NCI-H187 (cell line): ENCODE results near the gene TRAPPC6A.

Source experiments
- DNase-seq, 2 experiments: peaks; one replicate each; lab custom pipeline; 2025; lab: John Stamatoyannopoulos, UW

The TRAPPC6A gene

GRCh38 chr19:45163751-45164460 is 14.1 kb downstream of the TRAPPC6A start:
- no peak for DNase-seq

GRCh38 chr19:45163156-45163555 is 14.9 kb downstream of the TRAPPC6A start:
- DNase-seq, result no peak

GRCh38 chr19:45162608-45163143 is 15.4 kb downstream of the TRAPPC6A start:
- DNase-seq, result no peak

GRCh38 chr19:45161738-45162607 is 16.1 kb downstream of the TRAPPC6A start:
- DNase-seq, result no peak

GRCh38 chr19:45160870-45161737 is 16.9 kb downstream of the TRAPPC6A start, which contains the start of gene NKPD1:
NKPD1 (minus strand) TSS chr19:45160982; CDS start chr19:45160150, 832 bp downstream.
- DNase-seq, result no peak

DNA sequence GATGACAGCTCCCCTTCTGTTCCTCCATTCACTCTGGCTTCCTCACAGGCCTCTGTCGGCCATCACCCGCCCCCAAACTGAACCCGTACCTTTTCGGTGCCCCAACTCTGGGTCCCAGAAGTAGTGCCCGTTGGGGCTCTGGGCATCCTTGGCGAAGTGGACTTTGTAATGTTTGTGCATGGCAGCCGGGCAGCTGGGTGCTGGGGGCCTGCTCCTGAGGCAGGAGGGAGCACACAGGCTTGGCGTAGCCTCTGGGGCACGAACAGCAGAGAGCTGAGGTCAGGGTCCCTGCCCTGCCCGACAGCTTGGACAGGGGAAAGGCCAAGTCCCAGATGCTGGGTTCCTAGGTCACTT is 18.1 kb downstream of the TRAPPC6A start:
- DNase-seq, result no peak

GRCh38 chr19:45159210-45159970 is 18.6 kb downstream of the TRAPPC6A start:
- no peak for DNase-seq

GRCh38 chr19:45158503-45159209 is 19.4 kb downstream of the TRAPPC6A start:
- no peak for DNase-seq

DNA sequence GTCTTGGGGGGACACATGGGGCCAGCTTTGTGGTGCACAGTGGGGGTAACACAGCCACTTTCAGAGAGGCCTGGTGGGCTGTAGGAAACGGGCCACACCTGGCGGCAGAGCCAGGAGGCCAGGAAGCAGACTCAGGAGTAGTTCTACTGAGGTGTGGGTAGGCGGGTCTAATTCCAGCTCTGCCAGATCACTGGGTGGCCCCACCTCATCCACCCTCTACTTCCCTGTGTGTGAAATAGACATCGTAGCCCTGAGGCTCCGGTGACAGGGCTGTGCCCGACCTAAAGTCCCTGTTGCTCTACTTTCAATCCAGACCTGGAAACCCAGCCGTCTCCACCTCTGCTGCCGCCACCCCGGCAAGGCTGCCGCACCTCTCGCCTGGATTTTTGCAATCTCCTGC is 21.3 kb downstream of the TRAPPC6A start:
- DNase-seq, result no peak

GRCh38 chr19:45156011-45156630 is 21.9 kb downstream of the TRAPPC6A start:
- no peak for DNase-seq

DNA sequence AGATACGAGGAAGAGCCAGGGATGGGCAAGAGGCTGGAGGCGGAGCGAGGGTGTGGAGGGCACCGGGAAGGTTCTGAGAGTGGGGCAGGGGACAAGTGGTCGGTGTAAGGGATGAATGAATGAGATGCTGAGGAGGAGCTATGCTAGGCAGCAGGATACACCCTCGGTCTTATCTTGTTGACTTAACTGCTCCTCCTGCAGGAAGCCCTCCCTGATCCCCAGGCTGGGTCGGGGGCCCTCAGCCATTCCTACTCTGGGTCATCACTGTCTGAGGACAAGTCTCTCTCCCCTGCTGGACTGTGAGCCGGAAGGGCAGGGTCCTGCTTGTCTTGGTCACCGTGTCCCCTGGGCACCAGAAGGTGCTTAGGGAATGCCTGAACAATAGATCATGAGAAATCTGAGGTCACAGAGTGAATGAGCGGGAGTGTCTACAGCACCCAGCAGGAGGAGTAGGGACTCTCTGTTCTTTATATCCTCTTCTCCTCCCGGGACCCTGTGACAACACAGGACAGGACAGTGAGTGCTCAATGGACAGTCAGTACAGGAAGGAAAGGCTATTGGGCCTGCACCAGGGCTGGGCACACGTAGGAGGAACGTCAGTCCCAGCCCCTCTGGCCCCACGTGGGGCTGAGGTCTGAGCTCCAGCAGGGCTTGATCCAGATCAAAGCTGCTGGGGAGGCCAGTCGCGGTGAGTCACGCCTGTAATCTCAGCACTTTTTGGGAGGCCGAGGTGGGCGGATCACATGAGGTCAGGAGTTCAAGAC is 23.8 kb downstream of the TRAPPC6A start:
- no peak for DNase-seq

DNA sequence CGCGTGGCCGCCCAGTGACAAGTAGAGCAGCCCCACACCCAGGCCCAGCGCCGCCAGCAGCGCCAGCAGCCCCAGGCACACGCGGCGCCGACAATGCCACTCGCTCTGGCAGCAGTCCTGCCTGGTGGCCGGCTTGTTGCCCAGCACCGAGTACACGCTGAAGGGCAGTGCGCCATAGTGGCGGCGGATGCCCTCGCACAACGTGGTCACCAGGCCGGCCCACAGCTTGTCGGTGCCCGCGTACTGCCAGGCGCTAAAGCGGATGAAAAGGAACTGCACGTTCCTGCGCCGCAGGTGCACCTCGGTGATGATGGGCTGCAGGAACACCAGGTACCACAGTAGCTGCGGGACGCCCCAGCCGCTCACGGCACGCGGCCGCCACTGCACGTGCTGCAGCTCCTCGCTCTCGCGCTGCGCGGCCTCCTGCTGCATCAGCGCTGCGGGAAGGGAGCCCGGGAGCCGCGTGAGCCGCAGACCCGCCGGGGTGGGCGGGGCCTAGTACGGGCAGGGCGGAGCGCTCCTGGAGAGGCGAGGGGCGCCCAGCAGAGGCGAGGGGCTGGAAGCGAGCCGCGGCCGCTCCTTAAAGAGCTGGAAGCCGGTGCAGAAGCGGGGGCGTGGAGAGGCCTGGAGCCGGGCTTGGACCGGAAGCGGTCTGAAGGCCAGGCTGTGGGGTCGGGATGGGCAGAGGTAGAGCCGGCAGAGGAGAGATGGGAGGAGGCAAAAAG is 24.5 kb downstream of the TRAPPC6A start:
- no peak for DNase-seq

DNA sequence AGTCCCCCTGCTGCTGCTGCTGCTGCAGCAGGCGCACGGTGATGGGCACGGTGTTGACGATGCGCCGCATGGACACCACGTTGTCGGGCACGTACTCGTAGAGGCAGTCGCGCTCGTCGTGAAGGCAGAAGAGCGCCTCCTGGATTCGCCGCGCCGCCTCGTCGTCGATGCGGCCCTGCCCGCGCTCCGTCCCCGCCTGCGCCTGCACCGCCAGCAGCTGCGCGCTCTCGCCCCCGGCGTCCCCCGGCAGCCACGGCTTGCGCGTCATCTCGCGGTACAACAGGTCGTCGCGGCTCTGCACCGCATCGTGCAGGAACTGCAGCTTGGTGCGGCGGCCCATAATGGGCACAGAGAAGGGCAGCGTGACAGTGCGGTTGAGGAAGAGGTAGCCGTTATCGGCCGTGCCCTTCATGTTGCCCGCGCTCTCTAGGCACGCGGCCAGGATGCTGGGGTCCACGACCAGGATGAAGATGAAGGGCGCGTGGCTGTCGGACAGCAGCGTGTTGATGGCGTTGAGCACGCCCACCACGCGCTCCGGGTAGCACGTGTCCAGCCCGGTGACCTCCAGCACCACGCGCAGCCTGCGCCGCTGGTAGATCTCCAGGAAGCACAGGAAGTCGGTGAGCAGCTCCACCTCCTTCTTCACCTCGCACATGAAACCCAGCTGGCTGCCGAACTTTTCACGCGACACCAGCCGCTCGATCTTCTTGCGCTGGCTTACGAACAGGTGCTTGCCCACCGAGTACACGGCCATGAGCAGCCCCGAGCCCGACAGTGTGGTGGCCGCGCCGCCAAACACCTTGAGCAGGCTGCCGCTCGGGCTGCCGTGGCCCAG is 25.3 kb downstream of the TRAPPC6A start:
- no peak for DNase-seq

DNA sequence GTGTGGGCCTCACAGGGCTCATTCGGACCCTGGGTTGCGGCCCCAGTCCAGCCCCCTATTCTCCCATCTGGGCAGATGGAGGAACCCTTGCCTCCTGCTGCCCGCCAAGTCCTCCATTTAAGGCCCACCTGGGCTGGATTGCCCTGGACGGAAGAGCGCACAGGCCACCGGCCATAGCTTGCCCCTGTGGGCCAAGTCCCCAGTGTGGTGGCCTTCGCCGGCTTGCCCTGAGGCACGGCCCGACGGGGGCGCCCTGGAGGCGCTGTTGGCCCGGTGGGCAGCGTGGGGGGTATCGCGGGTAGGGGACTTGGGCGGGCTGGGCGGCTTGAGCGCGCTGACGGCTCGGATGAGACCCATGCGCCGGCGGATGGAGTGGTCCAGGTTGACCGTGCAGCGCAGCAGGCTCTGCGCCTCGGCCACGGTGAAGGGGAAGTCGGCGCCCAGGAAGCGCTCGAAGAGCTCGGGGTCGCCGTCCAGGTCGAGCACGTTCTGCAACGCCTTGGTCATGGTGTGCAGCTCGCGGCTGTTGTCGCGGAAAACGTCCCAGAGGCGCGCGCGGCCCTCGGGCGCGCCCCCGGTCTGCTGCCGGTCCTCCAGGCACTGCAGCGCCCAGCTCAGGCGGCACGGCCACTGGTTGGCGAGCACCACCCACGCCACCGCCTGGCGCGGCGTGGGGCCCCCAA is 26.1 kb downstream of the TRAPPC6A start:
- DNase-seq, result no peak

DNA sequence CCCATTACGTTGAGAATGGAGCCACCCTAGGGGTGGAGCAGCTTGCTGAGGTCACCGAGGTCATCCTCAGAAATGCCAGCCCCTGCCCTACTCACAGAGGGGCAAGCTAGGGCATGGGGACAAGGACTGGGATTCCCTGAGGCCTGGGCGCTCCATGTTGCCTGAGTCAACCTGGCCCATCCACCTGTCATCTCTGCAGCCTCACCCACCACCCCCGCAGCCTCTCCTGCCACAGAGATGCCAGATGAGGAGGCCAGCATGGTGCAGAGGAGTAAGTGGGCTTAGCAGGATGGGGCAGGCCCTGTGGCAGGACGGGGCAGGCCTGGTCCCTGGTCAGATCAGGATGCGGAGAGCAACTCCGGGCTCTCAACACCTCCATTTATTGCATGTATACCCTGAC is 26.7 kb downstream of the TRAPPC6A start:
- DNase-seq, result no peak

- DNase-seq, result no peak
These were observed 27.2 kb downstream of the TRAPPC6A start for GRCh38 chr19:45150751-45151281.

DNA sequence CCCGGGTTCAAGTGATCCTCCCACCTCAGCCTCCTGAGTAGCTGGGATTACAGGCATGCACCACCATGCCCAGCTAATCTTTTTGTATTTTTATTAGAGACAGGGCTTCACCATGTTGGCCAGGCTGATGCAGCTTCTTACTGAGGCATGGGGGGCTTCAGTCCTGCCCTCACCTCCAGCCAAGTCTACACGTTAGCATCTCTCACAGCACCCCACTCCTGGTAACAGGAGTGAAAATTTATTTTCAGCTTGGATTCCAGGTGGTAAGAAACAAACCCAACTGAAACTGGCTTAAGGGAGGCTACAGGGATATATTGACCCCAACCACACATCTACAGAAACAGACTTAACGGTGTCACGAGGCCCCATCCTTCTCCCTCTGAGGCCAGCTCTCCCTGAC is 27.9 kb downstream of the TRAPPC6A start:
- no peak for DNase-seq
